ENCODE results near the gene RPL10A.
A peak's percentile ranks its signal among the peaks of the same experiment; 100 is the strongest.

The RPL10A gene

DNA sequence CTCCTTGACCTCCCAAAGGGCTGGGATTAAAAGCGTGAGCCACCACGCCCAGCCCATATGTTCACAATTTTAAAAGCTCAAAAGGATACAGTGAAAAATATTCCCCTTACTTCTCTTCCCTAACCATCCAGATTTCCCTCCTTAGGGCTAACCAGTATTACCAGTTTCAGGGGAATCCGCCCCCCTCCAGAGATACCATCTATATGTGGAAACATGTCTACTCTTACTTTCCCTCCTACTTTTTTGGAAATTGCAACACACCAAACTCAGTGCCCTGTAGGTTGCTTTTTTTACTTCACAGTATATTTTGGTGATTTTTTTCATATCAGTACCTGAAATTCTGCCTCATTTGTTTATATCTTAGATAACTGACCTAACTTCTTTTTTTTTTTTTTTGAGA lies 6.9 kb upstream of the RPL10A start:
- TF ChIP-seq, protein P1, sequence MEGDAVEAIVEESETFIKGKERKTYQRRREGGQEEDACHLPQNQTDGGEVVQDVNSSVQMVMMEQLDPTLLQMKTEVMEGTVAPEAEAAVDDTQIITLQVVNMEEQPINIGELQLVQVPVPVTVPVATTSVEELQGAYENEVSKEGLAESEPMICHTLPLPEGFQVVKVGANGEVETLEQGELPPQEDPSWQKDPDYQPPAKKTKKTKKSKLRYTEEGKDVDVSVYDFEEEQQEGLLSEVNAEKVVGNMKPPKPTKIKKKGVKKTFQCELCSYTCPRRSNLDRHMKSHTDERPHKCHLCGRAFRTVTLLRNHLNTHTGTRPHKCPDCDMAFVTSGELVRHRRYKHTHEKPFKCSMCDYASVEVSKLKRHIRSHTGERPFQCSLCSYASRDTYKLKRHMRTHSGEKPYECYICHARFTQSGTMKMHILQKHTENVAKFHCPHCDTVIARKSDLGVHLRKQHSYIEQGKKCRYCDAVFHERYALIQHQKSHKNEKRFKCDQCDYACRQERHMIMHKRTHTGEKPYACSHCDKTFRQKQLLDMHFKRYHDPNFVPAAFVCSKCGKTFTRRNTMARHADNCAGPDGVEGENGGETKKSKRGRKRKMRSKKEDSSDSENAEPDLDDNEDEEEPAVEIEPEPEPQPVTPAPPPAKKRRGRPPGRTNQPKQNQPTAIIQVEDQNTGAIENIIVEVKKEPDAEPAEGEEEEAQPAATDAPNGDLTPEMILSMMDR (IDR thresholded peaks at IDR 0.05; ENCODE audit: borderline replicate concordance, insufficient read depth, low read depth, low read length): no peak

DNA sequence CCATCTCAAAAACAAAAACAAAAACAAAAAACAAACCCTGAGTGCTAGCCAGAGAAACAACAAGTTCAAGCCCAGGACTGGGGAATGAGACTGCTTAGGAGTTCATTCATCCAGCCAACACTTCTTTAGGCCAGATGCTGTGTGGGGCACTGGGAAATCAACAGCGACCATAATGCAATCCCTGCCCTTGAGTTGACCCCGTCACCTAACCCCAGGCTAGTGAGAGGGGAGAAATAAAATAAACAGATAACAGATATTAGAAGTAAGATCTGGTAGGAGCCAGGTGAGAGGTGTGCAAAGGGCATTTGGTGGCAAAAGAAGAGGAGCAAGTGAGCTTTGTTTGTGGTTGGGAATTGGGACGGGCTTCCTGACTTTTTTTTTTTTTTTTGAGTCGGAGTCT lies 4.9 kb upstream of the RPL10A start:
- TF ChIP-seq, protein P1 (IDR thresholded peaks at IDR 0.05; ENCODE audit: borderline replicate concordance, insufficient read depth, low read depth, low read length): no peak
- no peak overlapping the region for H3K4me3 ChIP-seq (ENCODE audit: low read depth, low read length)

More for the DNA sequence above, 6.9 kb upstream of the RPL10A start:
- no peak overlapping the region for H3K4me3 ChIP-seq (ENCODE audit: low read depth, low read length)

DNA sequence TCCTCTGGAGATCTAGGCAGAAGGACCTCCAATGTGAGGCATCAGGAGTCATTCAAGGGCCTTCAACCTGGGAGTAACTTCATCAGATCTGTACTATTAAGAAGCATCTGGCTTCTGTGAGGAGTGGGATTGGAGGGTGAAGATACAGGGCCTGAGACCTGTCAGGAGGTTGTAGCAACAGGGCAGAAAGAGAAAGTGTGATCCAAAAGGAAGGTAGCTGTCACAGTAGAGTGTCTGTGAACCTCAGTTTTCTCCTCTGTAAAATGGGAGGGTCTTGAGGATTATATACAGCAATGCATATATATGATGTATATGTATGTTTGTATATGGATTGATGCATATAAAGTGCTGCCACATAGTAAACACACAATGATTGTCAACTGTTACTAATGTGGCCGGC lies 2.6 kb upstream of the RPL10A start:
- no peak overlapping the region for H3K4me3 ChIP-seq (ENCODE audit: low read depth, low read length)
- TF ChIP-seq, protein P1 (IDR thresholded peaks at IDR 0.05; ENCODE audit: borderline replicate concordance, insufficient read depth, low read depth, low read length): no peak

DNA sequence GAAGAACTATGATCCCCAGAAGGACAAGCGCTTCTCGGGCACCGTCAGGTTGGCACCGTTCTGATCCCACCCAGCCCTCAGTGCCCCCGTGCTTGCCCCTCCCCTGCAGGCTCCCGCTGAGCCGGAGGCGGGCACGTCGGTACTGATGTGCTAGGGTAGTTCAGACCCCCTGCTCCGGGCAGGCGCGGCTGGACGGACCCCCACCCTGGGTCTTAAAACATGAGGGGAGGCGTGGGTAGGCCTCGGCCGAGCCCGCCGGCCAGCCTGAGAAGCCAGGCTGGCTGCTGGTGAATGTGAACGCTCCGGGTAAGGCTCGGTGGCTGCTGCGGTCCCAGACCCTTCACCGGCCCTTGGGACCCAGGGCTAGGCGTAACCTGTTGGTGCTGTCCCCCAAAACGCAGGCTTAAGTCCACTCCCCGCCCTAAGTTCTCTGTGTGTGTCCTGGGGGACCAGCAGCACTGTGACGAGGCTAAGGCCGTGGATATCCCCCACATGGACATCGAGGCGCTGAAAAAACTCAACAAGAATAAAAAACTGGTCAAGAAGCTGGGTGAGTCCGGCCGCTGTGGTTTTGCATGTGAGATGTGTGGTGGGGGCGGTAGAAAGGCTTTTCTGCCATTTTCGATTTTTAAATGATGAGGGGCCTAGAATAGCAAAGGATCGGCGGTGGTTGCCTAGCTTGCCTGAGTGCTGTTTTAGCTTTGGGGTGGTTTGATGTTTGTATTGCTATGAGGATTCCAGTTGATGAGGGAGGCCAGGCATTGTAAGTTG lies 964 bp downstream of the RPL10A start:
- TF ChIP-seq, protein P1 (IDR thresholded peaks at IDR 0.05; ENCODE audit: borderline replicate concordance, insufficient read depth, low read depth, low read length): no peak
- peak overlapping the region; percentile 84 for H3K4me3 ChIP-seq (ENCODE audit: low read depth, low read length)

DNA sequence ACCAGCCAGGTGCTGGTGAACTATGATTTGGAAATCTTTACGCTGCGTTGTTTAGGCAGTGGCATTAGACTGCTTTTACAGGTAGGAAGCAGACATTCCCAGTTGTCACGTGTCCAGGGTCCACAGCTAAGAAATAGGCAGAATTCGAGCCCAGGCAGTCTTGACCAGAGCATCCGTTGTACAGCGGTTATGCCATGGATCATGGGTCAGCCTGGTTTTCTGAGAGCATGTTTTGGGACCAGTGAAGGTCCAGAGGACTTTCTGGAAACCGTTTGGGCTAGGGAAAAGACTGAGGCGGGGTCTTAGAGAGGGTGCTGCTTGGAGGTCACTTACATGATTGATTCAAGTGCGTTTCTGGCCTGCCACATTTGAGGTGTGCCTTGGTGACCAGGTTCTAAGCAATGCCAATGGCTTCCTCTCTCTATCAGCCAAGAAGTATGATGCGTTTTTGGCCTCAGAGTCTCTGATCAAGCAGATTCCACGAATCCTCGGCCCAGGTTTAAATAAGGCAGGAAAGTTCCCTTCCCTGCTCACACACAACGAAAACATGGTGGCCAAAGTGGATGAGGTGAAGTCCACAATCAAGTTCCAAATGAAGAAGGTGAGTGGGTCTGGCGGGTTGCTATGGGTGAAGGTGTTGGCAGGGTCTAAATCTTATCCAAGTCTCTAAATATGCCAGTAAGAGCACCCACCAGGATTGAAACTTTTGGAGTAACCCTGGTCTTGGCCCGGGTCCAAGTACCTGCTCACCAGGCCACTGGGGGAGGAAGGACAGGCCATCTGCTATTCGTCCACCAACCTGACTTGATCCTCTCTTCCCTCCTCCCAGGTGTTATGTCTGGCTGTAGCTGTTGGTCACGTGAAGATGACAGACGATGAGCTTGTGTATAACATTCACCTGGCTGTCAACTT lies 1.8 kb downstream of the RPL10A start:
- peak overlapping the region; percentile 84 for H3K4me3 ChIP-seq (ENCODE audit: low read depth, low read length)
- TF ChIP-seq, protein P1 (IDR thresholded peaks at IDR 0.05; ENCODE audit: borderline replicate concordance, insufficient read depth, low read depth, low read length): no peak

DNA sequence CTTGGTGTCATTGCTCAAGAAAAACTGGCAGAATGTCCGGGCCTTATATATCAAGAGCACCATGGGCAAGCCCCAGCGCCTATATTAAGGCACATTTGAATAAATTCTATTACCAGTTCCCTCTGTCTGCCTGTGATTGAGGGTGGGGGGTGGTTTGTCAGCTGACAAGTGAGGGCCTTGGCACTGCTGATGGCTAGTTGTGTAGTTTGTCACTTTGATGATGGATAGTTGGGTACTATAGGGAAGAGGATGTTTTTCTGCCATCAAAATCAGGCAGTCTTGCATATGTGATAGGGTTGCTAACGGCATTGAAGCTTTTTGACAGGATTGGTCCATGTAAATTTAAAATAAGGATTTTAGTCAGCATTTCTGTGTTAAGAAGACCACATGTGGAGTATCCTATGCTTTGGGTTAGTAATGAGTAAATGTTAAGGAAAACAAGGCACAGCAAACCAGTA lies 2.5 kb downstream of the RPL10A start:
- H3K4me3 ChIP-seq (ENCODE audit: low read depth, low read length): peak overlapping the region; percentile 13
- TF ChIP-seq, protein P1 (IDR thresholded peaks at IDR 0.05; ENCODE audit: borderline replicate concordance, insufficient read depth, low read depth, low read length): no peak
